ENCODE results near the gene ZNF746.

Gene ZNF746

GRCh38 chr7:149432121-149432691 is 65.4 kb downstream of the ZNF746 start:
- peaks cover 0 to 60% (median 50%) of the 10 kb centered on the region in 5 donors for H3K36me3 ChIP-seq (ENCODE audit: control insufficient read depth in 5 of 5, insufficient read depth in 5 of 5, low read length in 5 of 5)
- H3K9me3 ChIP-seq (ENCODE audit: control insufficient read depth in 5 of 5, low read length in 5 of 5): no peaks in the 10 kb centered on the region
- no peaks in the 10 kb centered on the region for H3K27me3 ChIP-seq (ENCODE audit: control insufficient read depth in 5 of 5, insufficient read depth in 4 of 5, low read length in 5 of 5)
- no peaks in the 10 kb centered on the region for H3K4me1 ChIP-seq (ENCODE audit: control insufficient read depth in 5 of 5, insufficient read depth in 5 of 5, low read length in 5 of 5)
- H3K9ac ChIP-seq (ENCODE audit: low read length in 5 of 5): no peak overlapping the region
- H3K4me3 ChIP-seq (ENCODE audit: low read depth in 1 of 5, low read length in 5 of 5): no peak overlapping the region
- H3K27ac ChIP-seq (ENCODE audit: low read depth, low read length): no peak overlapping the region

GRCh38 chr7:149431486-149432120 is 66.0 kb downstream of the ZNF746 start:
- H3K36me3 ChIP-seq (ENCODE audit: control insufficient read depth in 5 of 5, insufficient read depth in 5 of 5, low read length in 5 of 5): peaks cover 0 to 56% (median 47%) of the 10 kb centered on the region in 5 donors
- no peak overlapping the region for H3K4me3 ChIP-seq (ENCODE audit: low read depth in 1 of 5, low read length in 5 of 5)

GRCh38 chr7:149430192-149430591 is 67.4 kb downstream of the ZNF746 start:
- H3K36me3 ChIP-seq (ENCODE audit: control insufficient read depth in 5 of 5, insufficient read depth in 5 of 5, low read length in 5 of 5): peaks cover 0 to 47% (median 38%) of the 10 kb centered on the region in 5 donors
- no peak overlapping the region for H3K4me3 ChIP-seq (ENCODE audit: low read depth in 1 of 5, low read length in 5 of 5)
- no peak overlapping the region for H3K9ac ChIP-seq (ENCODE audit: low read length in 5 of 5)

More at GRCh38 chr7:149431486-149432120, 66.0 kb downstream of the ZNF746 start:
- H3K4me1 ChIP-seq (ENCODE audit: control insufficient read depth in 5 of 5, insufficient read depth in 5 of 5, low read length in 5 of 5): no peaks in the 10 kb centered on the region
- H3K9me3 ChIP-seq (ENCODE audit: control insufficient read depth in 5 of 5, low read length in 5 of 5): no peaks in the 10 kb centered on the region
- no peak overlapping the region for H3K27ac ChIP-seq (ENCODE audit: low read depth, low read length)
- H3K27me3 ChIP-seq (ENCODE audit: control insufficient read depth in 5 of 5, insufficient read depth in 4 of 5, low read length in 5 of 5): no peaks in the 10 kb centered on the region
- no peak overlapping the region for H3K9ac ChIP-seq (ENCODE audit: low read length in 5 of 5)

GRCh38 chr7:149427893-149428292 is 69.7 kb downstream of the ZNF746 start:
- Histone ChIP-seq H3K4me3 (ENCODE audit: low read depth in 1 of 5, low read length in 5 of 5) (no peak overlapping the region), H3K27ac (ENCODE audit: low read depth, low read length) (no peak overlapping the region), H3K27me3 (ENCODE audit: control insufficient read depth in 5 of 5, insufficient read depth in 4 of 5, low read length in 5 of 5) (no peaks in the 10 kb centered on the region)

More at GRCh38 chr7:149430192-149430591, 67.4 kb downstream of the ZNF746 start:
- Histone ChIP-seq H3K9me3 (ENCODE audit: control insufficient read depth in 5 of 5, low read length in 5 of 5) (no peaks in the 10 kb centered on the region), H3K4me1 (ENCODE audit: control insufficient read depth in 5 of 5, insufficient read depth in 5 of 5, low read length in 5 of 5) (no peaks in the 10 kb centered on the region), H3K27me3 (ENCODE audit: control insufficient read depth in 5 of 5, insufficient read depth in 4 of 5, low read length in 5 of 5) (no peaks in the 10 kb centered on the region), H3K27ac (ENCODE audit: low read depth, low read length) (no peak overlapping the region)

GRCh38 chr7:149427096-149427680 is 70.4 kb downstream of the ZNF746 start:
- no peak overlapping the region for H3K4me3 ChIP-seq (ENCODE audit: low read depth in 1 of 5, low read length in 5 of 5)
- no peaks in the 10 kb centered on the region for H3K27me3 ChIP-seq (ENCODE audit: control insufficient read depth in 5 of 5, insufficient read depth in 4 of 5, low read length in 5 of 5)
- no peak overlapping the region for H3K27ac ChIP-seq (ENCODE audit: low read depth, low read length)
- peaks cover 3 to 14% (median 12%) of the 10 kb centered on the region in 5 donors for H3K4me1 ChIP-seq (ENCODE audit: control insufficient read depth in 5 of 5, insufficient read depth in 5 of 5, low read length in 5 of 5)
- H3K9me3 ChIP-seq (ENCODE audit: control insufficient read depth in 5 of 5, low read length in 5 of 5): no peaks in the 10 kb centered on the region
- peak overlapping the region in 1 of 5 donors; percentile 46 for H3K9ac ChIP-seq (ENCODE audit: low read length in 5 of 5)
- H3K36me3 ChIP-seq (ENCODE audit: control insufficient read depth in 5 of 5, insufficient read depth in 5 of 5, low read length in 5 of 5): peaks cover 0 to 20% (median 15%) of the 10 kb centered on the region in 5 donors

More at GRCh38 chr7:149427893-149428292, 69.7 kb downstream of the ZNF746 start:
- Histone ChIP-seq H3K4me1 (ENCODE audit: control insufficient read depth in 5 of 5, insufficient read depth in 5 of 5, low read length in 5 of 5) (peaks cover 3 to 9% (median 8%) of the 10 kb centered on the region in 5 donors), H3K9ac (ENCODE audit: low read length in 5 of 5) (no peak overlapping the region), H3K9me3 (ENCODE audit: control insufficient read depth in 5 of 5, low read length in 5 of 5) (no peaks in the 10 kb centered on the region), H3K36me3 (ENCODE audit: control insufficient read depth in 5 of 5, insufficient read depth in 5 of 5, low read length in 5 of 5) (peaks cover 0 to 27% (median 22%) of the 10 kb centered on the region in 5 donors)

- H3K27me3 ChIP-seq (ENCODE audit: control insufficient read depth in 5 of 5, insufficient read depth in 4 of 5, low read length in 5 of 5): no peaks in the 10 kb centered on the region
- H3K4me3 ChIP-seq (ENCODE audit: low read depth in 1 of 5, low read length in 5 of 5): peak overlapping the region; percentile 50 to 73 (median 70)
- H3K9ac ChIP-seq (ENCODE audit: low read length in 5 of 5): peak overlapping the region in 3 of 5 donors; percentile 77 to 79 (median 77)
- peaks cover 3 to 19% (median 18%) of the 10 kb centered on the region in 5 donors for H3K4me1 ChIP-seq (ENCODE audit: control insufficient read depth in 5 of 5, insufficient read depth in 5 of 5, low read length in 5 of 5)
- H3K9me3 ChIP-seq (ENCODE audit: control insufficient read depth in 5 of 5, low read length in 5 of 5): no peaks in the 10 kb centered on the region
- H3K36me3 ChIP-seq (ENCODE audit: control insufficient read depth in 5 of 5, insufficient read depth in 5 of 5, low read length in 5 of 5): peaks cover 0 to 3% (median 0%) of the 10 kb centered on the region in 5 donors
- no peak overlapping the region for H3K27ac ChIP-seq (ENCODE audit: low read depth, low read length)
Observed at GRCh38 chr7:149423449-149424110, 74.0 kb downstream of the ZNF746 start.

- Histone ChIP-seq H3K36me3 (ENCODE audit: control insufficient read depth in 5 of 5, insufficient read depth in 5 of 5, low read length in 5 of 5) (peaks cover 0 to 3% (median 0%) of the 10 kb centered on the region in 5 donors), H3K27ac (ENCODE audit: low read depth, low read length) (no peak overlapping the region), H3K9me3 (ENCODE audit: control insufficient read depth in 5 of 5, low read length in 5 of 5) (no peaks in the 10 kb centered on the region), H3K27me3 (ENCODE audit: control insufficient read depth in 5 of 5, insufficient read depth in 4 of 5, low read length in 5 of 5) (no peaks in the 10 kb centered on the region), H3K4me3 (ENCODE audit: low read depth in 1 of 5, low read length in 5 of 5) (peak overlapping the region; percentile 50 to 73 (median 70)), H3K4me1 (ENCODE audit: control insufficient read depth in 5 of 5, insufficient read depth in 5 of 5, low read length in 5 of 5) (peaks cover 3 to 19% (median 18%) of the 10 kb centered on the region in 5 donors), H3K9ac (ENCODE audit: low read length in 5 of 5) (peak overlapping the region in 4 of 5 donors; percentile 76 to 79 (median 77))
Observed at GRCh38 chr7:149422914-149423301, 74.7 kb downstream of the ZNF746 start.
